GM21825 (cell line): ENCODE data around the gene ZNF14.
"Not testable (repeated sequence)": the region's sequence is repeated elsewhere in the genome, so short reads cannot be mapped to it uniquely, and the experiment has no call there.

Source experiments
- ATAC-seq: cut with Tn5 transposase; IDR thresholded peaks from one replicate; pipeline ENCODE4 v1.9.1; 2021; ENCODE audit warnings: mild to moderate bottlenecking, moderate library complexity; ENCODE audit not compliant: unreplicated experiment

The ZNF14 gene

GRCh38 chr19:19696386-19696785 is 36.5 kb downstream of the ZNF14 start:
- ATAC-seq, result no peak

DNA sequence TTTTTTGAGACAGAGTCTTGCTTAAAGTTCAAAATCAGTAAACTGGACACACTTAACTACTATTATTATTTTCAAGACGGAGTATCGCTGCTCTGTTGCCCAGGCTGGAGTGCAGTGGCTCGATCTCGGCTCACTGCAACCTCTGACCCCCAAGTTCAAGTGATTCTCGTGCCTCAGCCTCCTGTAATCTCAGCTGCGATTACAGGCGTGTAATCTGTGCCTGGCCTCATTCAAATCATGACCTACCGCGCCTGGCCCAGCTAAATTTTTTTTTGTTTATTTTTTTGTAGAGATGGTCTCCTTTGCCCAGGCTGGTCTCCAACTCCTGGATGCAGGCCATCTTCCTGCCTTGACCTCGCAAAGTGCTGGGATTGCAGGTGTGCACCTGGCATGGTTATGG is 41.2 kb downstream of the ZNF14 start:
- ATAC-seq, result no peak

- not testable (repeated sequence) for ATAC-seq
These were observed 43.9 kb downstream of the ZNF14 start for GRCh38 chr19:19689023-19689422.

- ATAC-seq, result no peak
These were observed 45.8 kb downstream of the ZNF14 start for GRCh38 chr19:19687090-19687489.

DNA sequence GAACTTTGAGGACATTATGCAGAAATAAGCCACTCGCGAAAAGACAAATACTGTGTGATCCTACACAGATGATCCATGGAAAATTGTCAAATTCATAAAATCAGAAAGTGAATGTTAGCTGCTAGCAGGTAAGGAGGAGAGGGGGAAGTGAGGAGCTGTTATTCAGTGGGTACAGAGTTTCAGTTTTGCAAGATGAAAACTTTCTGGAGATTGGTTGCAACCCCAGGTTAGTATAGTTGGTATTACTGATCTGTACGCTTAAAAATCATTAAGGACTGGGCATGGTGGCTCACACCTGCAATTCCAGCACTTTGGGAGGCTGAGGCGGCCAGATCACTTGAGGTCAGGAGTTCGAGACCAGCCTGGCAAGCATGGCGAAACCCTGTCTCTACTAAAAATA is 46.3 kb downstream of the ZNF14 start:
- ATAC-seq, result no peak

GRCh38 chr19:19686119-19686518 is 46.8 kb downstream of the ZNF14 start:
- ATAC-seq, result not testable (repeated sequence)

- ATAC-seq, result no peak
These were observed 53.5 kb downstream of the ZNF14 start for GRCh38 chr19:19679176-19680073.

- no peak for ATAC-seq
These were observed 55.3 kb downstream of the ZNF14 start for GRCh38 chr19:19677579-19677978.

GRCh38 chr19:19674315-19674714 is 58.6 kb downstream of the ZNF14 start:
- no peak for ATAC-seq

DNA sequence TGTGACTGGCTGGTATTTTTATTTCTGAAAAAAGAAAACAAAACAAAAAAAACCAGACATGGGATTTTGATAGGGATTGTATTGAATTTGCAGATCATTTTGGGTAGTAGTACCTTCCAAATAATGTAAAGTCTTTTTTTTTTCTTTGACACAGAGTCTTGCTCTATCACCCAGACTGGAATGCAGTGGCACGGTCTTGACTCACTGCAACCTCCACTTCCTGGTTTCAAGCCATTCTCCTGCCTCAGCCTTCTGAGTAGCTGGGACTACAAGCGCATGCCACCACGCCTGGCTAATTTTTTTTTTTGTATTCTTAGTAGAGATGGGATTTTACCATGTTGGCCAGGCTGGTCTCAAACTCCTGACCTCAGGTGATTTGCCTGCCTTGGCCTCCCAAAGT is 60.1 kb downstream of the ZNF14 start:
- no peak for ATAC-seq

DNA sequence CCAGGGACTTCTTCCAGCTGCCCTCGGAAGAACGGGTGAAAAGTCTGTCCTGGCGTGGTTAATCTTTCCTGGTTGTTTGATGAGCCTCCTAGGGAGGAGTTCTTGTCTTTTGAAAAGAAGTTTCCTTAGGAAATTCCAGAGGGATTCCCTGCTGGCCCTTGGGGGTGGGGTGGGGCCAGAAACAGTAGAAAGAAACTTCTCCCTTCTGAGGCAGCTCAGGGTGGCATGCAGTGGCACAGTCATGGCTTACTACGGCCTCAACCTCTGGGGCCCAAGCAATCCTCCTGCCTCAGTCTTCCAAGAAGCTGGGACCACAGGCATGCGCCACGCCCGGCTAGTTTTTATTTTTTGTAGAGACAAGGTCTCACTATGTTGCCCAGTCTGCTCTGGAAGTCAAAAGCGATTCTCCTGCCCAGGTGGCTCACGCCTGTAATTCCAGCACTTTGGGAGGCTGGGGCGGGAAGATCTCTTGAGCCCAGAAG is 62.8 kb downstream of the ZNF14 start:
- ATAC-seq, result no peak

- ATAC-seq, result peak; percentile 70
These were observed 64.5 kb downstream of the ZNF14 start, which contains the start of gene ZNF101 for GRCh38 chr19:19668230-19669012. TSS of gene ZNF101 (plus strand) at chr19:19668839. CDS start at chr19:19668964, 125 bp downstream.

- ATAC-seq, result not testable (repeated sequence)
These were observed 67.4 kb downstream of the ZNF14 start for GRCh38 chr19:19665420-19665948.

- ATAC-seq, result peak; percentile 59
These were observed 69.4 kb downstream of the ZNF14 start, which contains the start of gene ATP13A1 for GRCh38 chr19:19663256-19664120. TSS of gene ATP13A1 (minus strand) at chr19:19663676. CDS start at chr19:19663666, 10 bp downstream.

DNA sequence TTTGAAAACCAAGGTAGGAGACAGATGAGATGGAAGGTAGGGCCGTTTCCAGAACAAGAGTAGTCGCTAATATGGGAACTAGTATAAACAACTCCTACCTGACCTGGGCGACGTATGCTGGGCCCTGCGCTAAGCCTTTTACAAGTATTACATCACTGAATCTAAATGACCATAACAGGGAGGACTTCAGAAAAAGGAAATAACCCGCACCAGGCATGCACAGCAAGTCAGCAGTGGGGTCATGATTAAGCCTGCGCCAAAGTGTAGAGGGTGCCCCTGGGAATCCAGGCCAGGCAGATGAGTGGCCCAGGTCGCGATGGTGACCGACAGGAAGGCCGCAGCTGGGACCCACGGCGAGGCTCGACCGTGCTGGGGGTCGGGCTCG is 70.0 kb downstream of the ZNF14 start:
- ATAC-seq, result peak; percentile 9

- ATAC-seq, result no peak
These were observed 70.6 kb downstream of the ZNF14 start for GRCh38 chr19:19662344-19662743.

DNA sequence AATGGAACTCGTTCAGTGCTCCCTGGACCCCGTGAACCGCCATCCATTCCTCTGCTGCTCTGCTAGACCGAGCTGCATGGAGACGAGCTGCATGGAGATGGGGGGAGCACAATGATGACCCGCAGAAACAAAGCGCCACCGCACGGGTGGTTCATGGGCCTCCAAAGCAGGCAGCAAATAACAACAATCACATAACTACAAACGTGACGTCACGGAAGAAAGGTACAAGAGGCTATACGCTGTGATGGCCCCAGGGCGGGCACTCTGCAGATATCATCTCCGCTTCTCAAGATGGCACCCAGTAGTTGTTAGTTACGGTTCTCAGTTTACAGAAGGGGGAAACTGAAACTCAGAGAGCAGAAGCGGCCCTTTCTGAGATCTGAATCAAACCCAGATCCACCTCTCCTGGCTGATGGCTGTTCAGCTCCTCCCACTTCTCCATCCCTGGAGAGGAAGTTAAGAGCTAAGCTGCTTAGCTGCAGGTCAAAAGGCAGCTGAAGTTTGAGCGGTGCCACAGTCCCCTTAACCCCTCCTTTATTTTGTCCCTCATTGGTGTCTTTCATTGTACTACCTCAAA is 71.1 kb downstream of the ZNF14 start:
- ATAC-seq, result peak; percentile 43

GRCh38 chr19:19661141-19661674 is 71.7 kb downstream of the ZNF14 start:
- ATAC-seq, result no peak
